HFFc6 (cell line): ENCODE measurements around the gene HLA-E. TPM values are rescaled to one million over a fixed set of nuclear protein-coding genes. Genes with fewer than 3 reads are reported as not detected.
"Not testable (repeated sequence)": the region's sequence is repeated elsewhere in the genome, so short reads cannot be mapped to it uniquely, and the experiment has no call there.

Source experiments
- DNase-seq: peaks from one replicate; pipeline ENCODE4 v3.0.0-alpha.2; 2018
- H3K27ac Mint-ChIP-seq: 2 replicates; pipeline ENCODE4 v1.8.0; 2020; ENCODE audit warnings: mild to moderate bottlenecking, mixed read lengths
- H3K27me3 Mint-ChIP-seq: 2 replicates; pipeline ENCODE4 v1.8.0; 2021; ENCODE audit warnings: mild to moderate bottlenecking, moderate library complexity, mixed read lengths; ENCODE audit not compliant: insufficient read depth
- H3K36me3 Mint-ChIP-seq: 2 replicates; pipeline ENCODE4 v1.8.0; 2021; ENCODE audit warnings: low read depth, mixed read lengths
- H3K4me1 Mint-ChIP-seq: 2 replicates; pipeline ENCODE4 v1.8.0; 2020; ENCODE audit warnings: low read depth, mixed read lengths
- H3K4me3 Mint-ChIP-seq: 2 replicates; pipeline ENCODE4 v1.8.0; 2020; ENCODE audit warnings: mild to moderate bottlenecking, moderate library complexity, mixed read lengths
- H3K9me3 Mint-ChIP-seq: 2 replicates; pipeline ENCODE4 v1.8.0; 2020; ENCODE audit warnings: mild to moderate bottlenecking, mixed read lengths
- total RNA-seq, 6 experiments: library from RNA; stranded (reverse); fragmentation: NEBNext Ultra II Directional; extraction: Animal tissue kit (Norgen Biotek cat#: 25700); gene quantifications; 2 replicates in 1 of 6; 3 replicates in 5 of 6; pipeline ENCODE4 v1.2.3, GENCODE V29; 2021
- TF ChIP-seq, protein P1 (sequence below): fragments of 200-600 bp; sonication (generic); IDR thresholded peaks from 2 replicates; pipeline ENCODE4 v1.5.0; 2021; ENCODE audit warnings: antibody characterized with exemption, mild to moderate bottlenecking

The HLA-E gene
- total RNA-seq, 6 experiments from 2014 or later = 122 to 131 (median 126) TPM

DNA sequence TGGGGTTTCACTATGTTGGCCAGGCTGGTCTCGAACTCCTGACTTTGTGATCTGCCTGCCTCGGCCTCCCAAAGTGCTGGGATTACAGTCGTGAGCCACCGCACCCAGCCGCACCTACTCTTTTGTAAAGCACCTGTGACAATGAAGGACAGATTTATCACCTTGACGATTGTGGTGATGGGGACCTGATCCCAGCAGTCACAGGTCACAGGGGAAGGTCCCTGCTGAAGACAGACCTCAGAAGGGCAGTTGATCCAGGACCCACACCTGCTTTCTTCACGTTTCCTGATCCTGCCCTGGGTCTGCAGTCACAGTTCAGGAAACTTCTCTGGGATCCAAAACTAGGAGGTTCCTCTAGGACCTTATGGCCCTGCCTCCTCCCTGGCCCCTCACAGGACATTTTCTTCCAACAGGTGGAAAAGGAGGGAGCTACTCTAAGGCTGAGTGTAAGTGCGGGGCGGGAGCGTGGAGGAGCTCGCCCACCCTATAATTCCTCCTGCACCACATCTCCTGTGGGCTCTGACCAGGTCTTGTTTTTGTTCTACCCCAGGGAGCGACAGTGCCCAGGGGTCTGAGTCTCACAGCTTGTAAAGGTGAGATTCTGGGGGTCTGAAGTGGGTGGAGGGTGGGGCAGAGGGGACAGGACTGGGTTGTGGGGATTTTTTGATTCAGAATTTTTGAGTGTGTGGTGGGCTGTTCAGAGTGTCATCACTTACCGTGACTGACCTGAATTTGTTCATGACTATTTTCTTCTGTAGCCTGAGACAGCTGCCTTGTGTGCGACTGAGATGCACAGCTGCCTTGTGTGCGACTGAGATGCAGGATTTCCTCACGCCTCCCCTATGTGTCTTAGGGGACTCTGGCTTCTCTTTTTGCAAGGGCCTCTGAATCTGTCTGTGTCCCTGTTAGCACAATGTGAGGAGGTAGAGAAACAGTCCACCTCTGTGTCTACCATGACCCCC is 3.0 kb downstream of the HLA-E start:
- Mint-ChIP-seq H3K27me3 (peaks cover 3% of the 10 kb centered on the region; the same call in 1 of the 2 replicates), H3K9me3 (no peaks in the 10 kb centered on the region), H3K4me3 (no peak overlapping the region), H3K4me1 (peaks cover 33% of the 10 kb centered on the region), H3K27ac (no peak overlapping the region), H3K36me3 (peaks cover 26% of the 10 kb centered on the region)
- no peak for DNase-seq
- TF ChIP-seq, protein P1, sequence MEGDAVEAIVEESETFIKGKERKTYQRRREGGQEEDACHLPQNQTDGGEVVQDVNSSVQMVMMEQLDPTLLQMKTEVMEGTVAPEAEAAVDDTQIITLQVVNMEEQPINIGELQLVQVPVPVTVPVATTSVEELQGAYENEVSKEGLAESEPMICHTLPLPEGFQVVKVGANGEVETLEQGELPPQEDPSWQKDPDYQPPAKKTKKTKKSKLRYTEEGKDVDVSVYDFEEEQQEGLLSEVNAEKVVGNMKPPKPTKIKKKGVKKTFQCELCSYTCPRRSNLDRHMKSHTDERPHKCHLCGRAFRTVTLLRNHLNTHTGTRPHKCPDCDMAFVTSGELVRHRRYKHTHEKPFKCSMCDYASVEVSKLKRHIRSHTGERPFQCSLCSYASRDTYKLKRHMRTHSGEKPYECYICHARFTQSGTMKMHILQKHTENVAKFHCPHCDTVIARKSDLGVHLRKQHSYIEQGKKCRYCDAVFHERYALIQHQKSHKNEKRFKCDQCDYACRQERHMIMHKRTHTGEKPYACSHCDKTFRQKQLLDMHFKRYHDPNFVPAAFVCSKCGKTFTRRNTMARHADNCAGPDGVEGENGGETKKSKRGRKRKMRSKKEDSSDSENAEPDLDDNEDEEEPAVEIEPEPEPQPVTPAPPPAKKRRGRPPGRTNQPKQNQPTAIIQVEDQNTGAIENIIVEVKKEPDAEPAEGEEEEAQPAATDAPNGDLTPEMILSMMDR = no peak

DNA sequence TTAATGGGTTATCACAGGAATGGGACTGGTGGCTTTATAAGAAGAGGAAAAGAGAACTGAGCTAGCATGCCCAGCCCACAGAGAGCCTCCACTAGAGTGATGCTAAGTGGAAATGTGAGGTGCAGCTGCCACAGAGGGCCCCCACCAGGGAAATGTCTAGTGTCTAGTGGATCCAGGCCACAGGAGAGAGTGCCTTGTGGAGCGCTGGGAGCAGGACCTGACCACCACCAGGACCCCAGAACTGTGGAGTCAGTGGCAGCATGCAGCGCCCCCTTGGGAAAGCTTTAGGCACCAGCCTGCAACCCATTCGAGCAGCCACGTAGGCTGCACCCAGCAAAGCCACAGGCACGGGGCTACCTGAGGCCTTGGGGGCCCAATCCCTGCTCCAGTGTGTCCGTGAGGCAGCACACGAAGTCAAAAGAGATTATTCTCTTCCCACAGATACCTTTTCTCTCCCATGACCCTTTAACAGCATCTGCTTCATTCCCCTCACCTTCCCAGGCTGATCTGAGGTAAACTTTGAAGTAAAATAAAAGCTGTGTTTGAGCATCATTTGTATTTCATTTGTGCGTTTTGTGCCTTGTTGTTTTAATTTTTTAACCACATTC is 4.4 kb downstream of the HLA-E start:
- TF ChIP-seq, protein P1 = peak; percentile 60
- no peak for DNase-seq
- Mint-ChIP-seq H3K27me3 (peaks cover 3% of the 10 kb centered on the region; the same call in 1 of the 2 replicates), H3K9me3 (no peaks in the 10 kb centered on the region), H3K36me3 (peaks cover 26% of the 10 kb centered on the region), H3K27ac (no peak overlapping the region), H3K4me1 (peaks cover 36% of the 10 kb centered on the region), H3K4me3 (no peak overlapping the region)

DNA sequence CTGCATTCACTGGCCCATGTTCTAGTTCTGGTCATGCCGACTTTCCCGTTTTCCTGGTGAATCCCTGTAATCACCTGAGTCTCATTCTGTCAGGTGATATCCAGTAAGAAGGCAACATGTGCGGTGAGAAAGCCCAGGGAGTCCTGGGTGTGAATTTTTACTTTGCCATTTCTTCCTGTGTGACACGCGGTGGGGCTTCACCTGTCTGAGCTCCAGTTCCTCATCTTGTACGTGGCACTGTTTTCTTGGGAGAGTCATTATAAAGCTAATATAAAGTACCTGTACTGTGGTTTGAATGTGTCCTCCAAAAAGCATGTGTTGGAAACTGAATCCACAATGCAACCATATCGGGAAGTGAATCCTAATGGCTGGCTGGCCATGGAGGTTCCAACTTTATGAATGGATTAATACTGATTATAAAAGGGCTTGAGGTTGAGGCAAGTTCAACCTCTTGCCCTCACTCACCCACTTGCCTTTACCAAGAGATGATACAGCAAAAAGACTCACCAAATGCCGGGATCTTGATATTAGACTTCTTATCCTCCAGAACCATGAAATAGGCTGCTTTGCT is 5.1 kb downstream of the HLA-E start:
- H3K4me3 Mint-ChIP-seq = no peak overlapping the region
- H3K9me3 Mint-ChIP-seq = no peaks in the 10 kb centered on the region
- H3K36me3 Mint-ChIP-seq = peaks cover 26% of the 10 kb centered on the region
- peaks cover 3% of the 10 kb centered on the region; the same call in 1 of the 2 replicates for H3K27me3 Mint-ChIP-seq
- TF ChIP-seq, protein P1 = no peak
- H3K27ac Mint-ChIP-seq = no peak overlapping the region
- DNase-seq = no peak
- peaks cover 31% of the 10 kb centered on the region for H3K4me1 Mint-ChIP-seq

DNA sequence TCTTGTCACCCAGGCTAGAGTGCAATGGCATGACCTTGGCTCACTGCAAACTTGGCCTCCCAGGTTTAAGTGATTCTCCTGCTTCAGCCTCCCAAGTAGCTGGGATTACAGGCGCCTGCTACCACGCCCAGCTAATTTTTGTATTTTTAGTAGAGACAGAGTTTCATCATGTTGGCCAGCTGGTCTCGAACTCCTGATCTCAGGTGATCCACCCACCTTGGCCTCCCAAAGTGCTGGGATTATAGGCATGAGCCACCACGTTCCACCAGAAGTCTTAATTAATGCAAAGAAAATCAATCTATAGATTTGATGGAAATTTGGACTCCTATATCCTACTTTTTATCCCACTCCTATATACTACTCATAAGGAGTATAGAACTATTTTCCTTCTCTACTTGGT is 5.8 kb downstream of the HLA-E start:
- not testable (repeated sequence) for H3K27me3 Mint-ChIP-seq, H3K27ac Mint-ChIP-seq, H3K4me3 Mint-ChIP-seq, H3K9me3 Mint-ChIP-seq, DNase-seq
- peaks cover 25% of the 10 kb centered on the region for H3K36me3 Mint-ChIP-seq
- peaks cover 31% of the 10 kb centered on the region for H3K4me1 Mint-ChIP-seq

DNA sequence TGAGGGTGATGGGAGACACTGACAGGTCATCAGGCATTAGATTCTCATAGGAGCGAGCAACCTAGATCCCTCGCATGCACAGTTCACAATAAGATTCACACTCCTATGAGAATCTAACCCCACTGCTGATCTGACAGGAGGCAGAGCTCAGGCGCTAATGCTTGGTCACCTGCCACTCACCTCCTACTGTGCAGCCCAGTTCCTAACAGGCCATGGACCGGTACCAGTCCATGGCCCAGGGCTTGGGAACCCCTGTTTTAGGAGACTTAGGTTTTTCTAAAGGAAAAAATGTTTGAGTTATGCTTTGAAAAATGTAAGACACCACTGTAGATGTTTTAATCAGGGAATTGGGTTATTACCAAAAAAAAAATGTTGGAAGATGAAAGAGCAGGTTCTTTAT is 6.7 kb downstream of the HLA-E start:
- peak overlapping the region; percentile 91 for H3K27ac Mint-ChIP-seq
- H3K4me3 Mint-ChIP-seq = peak overlapping the region; percentile 54; the same call in 1 of the 2 replicates
- no peaks in the 10 kb centered on the region; the same call in 1 of the 2 replicates for H3K27me3 Mint-ChIP-seq

DNA sequence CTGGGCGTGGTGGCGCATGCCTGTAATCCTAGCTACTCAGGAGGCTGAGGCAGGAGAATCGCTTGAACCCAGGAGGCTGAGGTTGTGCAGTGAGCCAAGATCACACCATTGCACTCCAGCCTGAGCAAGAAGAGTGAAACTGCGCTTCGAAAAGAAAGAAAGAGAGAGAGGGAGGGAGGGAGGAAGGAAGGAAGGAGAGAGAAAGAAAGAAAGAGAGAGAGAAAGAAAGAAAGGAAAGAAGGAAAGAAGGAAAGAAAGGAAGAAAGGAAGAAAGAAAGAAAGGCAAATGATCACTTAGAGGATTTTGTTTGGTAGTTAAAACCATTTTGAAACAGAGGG is 7.9 kb downstream of the HLA-E start:
- Mint-ChIP-seq H3K27ac (peak overlapping the region; percentile 91), H3K36me3 (peaks cover 11% of the 10 kb centered on the region), H3K4me1 (peaks cover 33% of the 10 kb centered on the region)
- not testable (repeated sequence) for H3K4me3 Mint-ChIP-seq, H3K9me3 Mint-ChIP-seq, H3K27me3 Mint-ChIP-seq, DNase-seq

More for the DNA sequence above, 6.7 kb downstream of the HLA-E start:
- Mint-ChIP-seq H3K4me1 (peaks cover 31% of the 10 kb centered on the region), H3K36me3 (peaks cover 17% of the 10 kb centered on the region), H3K9me3 (no peaks in the 10 kb centered on the region)
- no peak for DNase-seq
- TF ChIP-seq, protein P1 = no peak
